ENCODE data around the gene ANKRD13B.

ANKRD13B gene

DNA sequence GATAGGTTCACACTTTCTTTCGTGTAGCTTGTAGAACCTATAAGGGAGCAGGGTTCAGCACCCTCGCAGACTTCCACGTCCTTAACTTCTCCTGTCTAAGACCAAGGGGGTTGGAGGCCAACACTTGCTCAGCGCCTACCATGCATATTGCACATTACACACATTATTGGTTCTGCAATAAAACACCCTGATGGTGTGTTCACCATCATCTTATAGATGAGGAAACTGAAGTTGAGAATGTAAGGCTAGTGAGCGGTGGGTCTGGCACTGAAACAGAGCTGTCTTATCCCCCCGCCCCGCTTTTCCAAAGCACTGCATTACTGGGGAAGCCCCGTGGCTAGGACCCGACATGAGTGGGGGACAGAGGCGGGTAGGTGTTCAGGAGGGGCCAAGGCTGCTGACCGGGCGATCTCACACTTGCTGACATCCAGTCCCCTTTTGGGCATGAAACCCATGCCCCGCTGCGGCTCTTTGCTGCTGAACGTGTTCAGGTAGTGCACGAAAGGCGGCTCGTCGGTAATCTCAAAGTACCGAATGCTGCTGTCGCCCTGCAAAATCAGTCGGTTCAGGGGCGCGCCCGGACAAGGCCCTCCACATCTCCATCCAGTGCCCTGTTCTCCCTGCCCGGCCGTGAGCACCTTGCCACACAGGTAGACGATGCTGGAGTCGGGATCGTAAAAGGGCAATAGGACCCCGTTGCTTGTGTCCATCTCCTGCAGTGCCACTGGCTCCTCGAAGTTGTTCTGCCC, 23.5 kb downstream of the ANKRD13B start:
- Histone ChIP-seq H3K36me3 (ENCODE audit: insufficient read depth, low read length) (peaks cover 25% of the 10 kb centered on the region), H2AFZ (ENCODE audit: low read depth, low read length) (no peak overlapping the region), H3K4me1 (ENCODE audit: insufficient read depth, low read length) (no peaks in the 10 kb centered on the region), H3K9me3 (ENCODE audit: low read length) (peaks cover 12% of the 10 kb centered on the region), H3K27me3 (ENCODE audit: insufficient read depth, low read length) (no peaks in the 10 kb centered on the region), H3K4me3 (ENCODE audit: low read length) (no peak overlapping the region)

DNA sequence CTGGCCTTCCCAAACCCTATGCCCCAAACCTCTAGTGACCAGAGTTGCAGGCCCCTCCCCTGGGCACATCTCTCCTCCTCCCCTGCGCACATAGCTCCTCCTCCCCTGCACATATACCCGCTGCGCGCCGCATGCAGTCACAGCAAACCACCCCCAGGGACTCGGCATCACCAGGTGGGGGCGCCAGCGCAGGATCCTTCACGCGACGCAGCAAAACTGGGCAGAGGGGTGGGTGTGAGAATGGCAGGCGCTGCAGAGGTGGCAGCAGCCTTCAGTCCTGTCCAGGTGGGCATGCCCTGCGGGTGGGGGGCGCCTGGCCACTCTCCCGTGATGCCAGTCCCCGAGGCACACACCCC, 24.2 kb downstream of the ANKRD13B start:
- Histone ChIP-seq H3K4me3 (ENCODE audit: low read length) (no peak overlapping the region), H3K36me3 (ENCODE audit: insufficient read depth, low read length) (peaks cover 19% of the 10 kb centered on the region), H3K9me3 (ENCODE audit: low read length) (peaks cover 8% of the 10 kb centered on the region), H3K4me1 (ENCODE audit: insufficient read depth, low read length) (peaks cover 2% of the 10 kb centered on the region), H3K27me3 (ENCODE audit: insufficient read depth, low read length) (no peaks in the 10 kb centered on the region), H2AFZ (ENCODE audit: low read depth, low read length) (no peak overlapping the region)

DNA sequence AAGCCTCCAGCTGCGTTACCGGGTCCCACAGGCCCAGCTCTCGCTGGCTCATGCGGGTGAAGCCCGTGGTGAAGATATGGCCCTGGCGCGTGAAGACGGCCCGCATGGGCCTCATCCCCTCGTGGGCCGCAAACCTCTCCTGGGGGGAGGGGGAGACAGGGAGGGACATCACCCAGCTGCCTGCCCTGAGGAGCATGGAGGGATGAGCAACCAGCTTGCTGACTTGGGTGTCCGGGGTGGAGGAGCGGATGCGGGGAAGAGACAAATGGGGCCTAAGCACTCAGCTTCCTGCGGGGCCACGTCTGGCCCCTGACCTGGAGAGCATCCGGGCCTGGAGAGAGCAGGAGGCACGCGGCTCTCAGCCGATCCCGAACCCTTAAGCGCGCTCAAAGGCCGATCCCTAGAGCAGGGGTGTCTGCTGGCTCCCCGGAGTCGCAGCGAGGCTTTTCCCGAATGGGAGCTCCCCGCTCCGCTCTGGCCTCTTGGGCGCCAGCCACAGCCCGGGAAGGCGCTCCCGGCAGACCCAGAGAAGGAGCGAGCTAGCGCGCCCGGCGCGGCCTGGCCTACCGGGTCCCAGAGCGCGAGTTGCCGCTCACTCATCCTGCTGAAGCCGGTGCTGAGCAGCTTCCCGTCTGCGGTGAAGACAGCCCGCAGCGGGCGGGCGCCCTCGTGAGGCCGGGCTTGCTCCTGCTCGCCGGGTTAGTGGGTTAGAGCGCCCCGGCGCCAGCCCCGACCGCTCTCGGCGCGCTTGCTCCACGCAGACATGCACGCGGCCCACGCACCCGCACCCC, 24.7 kb downstream of the ANKRD13B start:
- H3K36me3 ChIP-seq (ENCODE audit: insufficient read depth, low read length) = peaks cover 14% of the 10 kb centered on the region
- H3K27me3 ChIP-seq (ENCODE audit: insufficient read depth, low read length) = no peaks in the 10 kb centered on the region
- no peak overlapping the region for H2AFZ ChIP-seq (ENCODE audit: low read depth, low read length)
- H3K4me1 ChIP-seq (ENCODE audit: insufficient read depth, low read length) = peaks cover 6% of the 10 kb centered on the region
- H3K4me3 ChIP-seq (ENCODE audit: low read length) = no peak overlapping the region
- H3K9me3 ChIP-seq (ENCODE audit: low read length) = peaks cover 7% of the 10 kb centered on the region

DNA sequence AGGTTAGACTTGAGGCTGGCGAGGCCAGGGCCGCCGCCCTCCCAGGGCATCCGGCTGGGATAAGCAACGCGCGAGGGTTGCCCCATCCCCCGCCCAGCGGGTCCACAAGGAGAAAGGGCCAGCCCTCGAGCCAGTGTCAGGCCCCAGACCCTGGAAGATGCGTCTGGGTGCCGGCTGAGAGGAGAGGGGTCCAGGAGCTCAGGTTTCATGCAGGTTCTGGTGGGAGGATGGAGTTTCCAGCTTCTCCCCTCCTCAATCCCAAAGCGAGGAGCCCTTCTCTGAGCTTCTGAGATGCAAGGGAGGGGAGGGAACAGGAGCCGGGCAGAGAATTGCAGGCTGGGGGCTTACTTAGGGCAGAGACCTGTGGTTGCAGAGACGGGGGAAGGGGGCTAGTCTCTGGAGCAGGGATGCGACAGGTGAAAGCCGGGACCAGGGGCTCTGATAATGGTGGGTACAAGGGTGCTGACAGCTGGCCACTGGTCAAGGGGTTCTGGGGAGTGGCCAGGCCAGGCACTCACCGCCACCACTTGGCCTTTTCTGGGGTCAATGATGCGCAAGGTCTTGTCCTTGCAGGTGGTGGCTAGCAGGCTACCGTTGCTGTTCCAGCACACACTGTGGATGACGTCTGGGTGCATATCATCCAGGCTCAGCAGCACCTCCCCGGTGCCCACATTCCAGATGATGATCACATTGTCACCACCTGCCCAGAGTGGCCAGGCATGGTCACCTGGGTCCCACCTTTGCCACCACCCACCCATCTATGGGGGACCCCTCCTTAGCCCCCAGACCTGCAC, 25.5 kb downstream of the ANKRD13B start:
- Histone ChIP-seq H3K9me3 (ENCODE audit: low read length) (peaks cover 4% of the 10 kb centered on the region), H3K4me3 (ENCODE audit: low read length) (no peak overlapping the region), H3K36me3 (ENCODE audit: insufficient read depth, low read length) (peaks cover 10% of the 10 kb centered on the region), H3K4me1 (ENCODE audit: insufficient read depth, low read length) (peaks cover 11% of the 10 kb centered on the region), H2AFZ (ENCODE audit: low read depth, low read length) (no peak overlapping the region), H3K27me3 (ENCODE audit: insufficient read depth, low read length) (no peaks in the 10 kb centered on the region)

DNA sequence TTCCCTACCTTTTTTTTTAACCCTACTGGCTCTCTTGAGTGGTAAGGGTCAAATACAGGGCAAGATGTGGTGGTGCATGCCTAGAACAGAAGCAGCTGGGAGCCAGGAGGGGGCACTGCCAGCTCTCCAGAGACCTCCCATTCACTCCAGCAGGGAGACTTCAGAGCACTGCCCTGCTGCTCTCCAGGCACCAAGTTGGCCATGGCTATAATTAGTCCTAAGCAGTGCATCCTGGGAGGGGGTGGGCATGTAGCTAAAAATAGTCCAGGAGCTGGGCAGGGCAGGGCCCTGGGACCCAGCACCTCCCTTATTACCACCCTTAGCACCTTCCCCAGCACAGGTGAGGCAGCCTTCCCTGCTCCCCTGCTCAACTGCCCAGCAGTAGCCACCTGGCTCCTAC, 26.3 kb downstream of the ANKRD13B start:
- Histone ChIP-seq H3K9me3 (ENCODE audit: low read length) (peaks cover 4% of the 10 kb centered on the region), H3K4me1 (ENCODE audit: insufficient read depth, low read length) (peaks cover 11% of the 10 kb centered on the region), H3K4me3 (ENCODE audit: low read length) (no peak overlapping the region), H3K27me3 (ENCODE audit: insufficient read depth, low read length) (no peaks in the 10 kb centered on the region), H2AFZ (ENCODE audit: low read depth, low read length) (no peak overlapping the region), H3K36me3 (ENCODE audit: insufficient read depth, low read length) (peaks cover 5% of the 10 kb centered on the region)

DNA sequence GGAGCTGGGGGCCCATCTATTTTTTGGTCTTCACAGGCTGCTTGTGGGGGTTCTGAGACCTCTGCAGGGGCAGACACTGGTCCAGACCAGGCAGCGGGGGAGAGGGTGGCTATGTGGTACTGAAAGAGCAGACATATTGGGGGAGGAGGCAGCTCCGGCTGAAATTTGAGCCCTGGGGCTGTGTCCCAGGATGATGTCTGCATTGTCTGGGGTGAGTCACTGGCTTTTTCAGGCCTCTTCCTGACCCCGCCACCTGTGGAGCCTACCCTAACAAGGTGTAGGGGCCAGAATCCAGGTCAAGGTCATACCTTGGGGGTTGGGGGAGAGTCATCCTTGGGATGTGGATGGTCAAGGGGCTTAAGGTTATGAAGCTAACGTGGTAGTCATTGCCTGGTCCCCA, 27.3 kb downstream of the ANKRD13B start:
- Histone ChIP-seq H3K9me3 (ENCODE audit: low read length) (peaks cover 4% of the 10 kb centered on the region), H2AFZ (ENCODE audit: low read depth, low read length) (no peak overlapping the region), H3K4me3 (ENCODE audit: low read length) (no peak overlapping the region), H3K4me1 (ENCODE audit: insufficient read depth, low read length) (peaks cover 11% of the 10 kb centered on the region), H3K27me3 (ENCODE audit: insufficient read depth, low read length) (no peaks in the 10 kb centered on the region), H3K36me3 (ENCODE audit: insufficient read depth, low read length) (peaks cover 2% of the 10 kb centered on the region)

DNA sequence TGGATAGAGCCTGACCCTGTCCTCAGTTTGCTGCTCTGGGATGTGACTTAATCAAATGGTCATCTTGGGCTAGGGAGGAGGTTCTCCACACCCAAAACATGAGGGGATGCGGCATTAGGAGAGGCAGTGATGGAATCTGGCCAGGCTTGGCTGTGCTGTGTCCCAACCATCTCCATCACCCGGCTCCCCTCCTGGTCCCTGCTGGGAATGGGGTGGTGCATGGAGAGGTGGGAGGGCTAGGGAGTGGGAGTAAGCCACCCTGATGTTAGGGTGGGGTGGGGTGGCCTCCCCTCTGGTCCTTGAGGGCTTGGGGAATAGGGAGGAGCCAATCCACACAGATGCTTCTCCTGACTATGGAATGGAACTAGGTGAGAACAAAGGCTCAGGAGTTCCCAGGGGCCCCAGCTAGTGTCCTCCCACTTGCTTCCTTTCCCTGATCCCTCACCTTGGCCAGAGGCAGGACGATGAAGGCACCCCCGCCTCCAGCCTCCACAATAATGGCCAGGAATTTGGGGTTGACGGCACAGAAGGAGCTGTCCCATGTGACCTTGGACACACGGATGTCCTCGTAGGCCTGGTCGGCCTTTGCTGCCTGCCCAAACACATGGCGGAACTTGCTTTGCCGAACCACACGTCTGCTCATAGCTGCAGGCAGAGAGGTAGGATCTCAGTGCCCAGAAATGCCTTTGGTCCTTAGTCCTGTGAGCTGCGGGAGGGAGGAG, 28.0 kb downstream of the ANKRD13B start:
- H3K27me3 ChIP-seq (ENCODE audit: insufficient read depth, low read length) = no peaks in the 10 kb centered on the region
- no peaks in the 10 kb centered on the region for H3K36me3 ChIP-seq (ENCODE audit: insufficient read depth, low read length)
- peaks cover 3% of the 10 kb centered on the region for H3K9me3 ChIP-seq (ENCODE audit: low read length)
- peaks cover 11% of the 10 kb centered on the region for H3K4me1 ChIP-seq (ENCODE audit: insufficient read depth, low read length)
- no peak overlapping the region for H3K4me3 ChIP-seq (ENCODE audit: low read length)
- H2AFZ ChIP-seq (ENCODE audit: low read depth, low read length) = no peak overlapping the region

DNA sequence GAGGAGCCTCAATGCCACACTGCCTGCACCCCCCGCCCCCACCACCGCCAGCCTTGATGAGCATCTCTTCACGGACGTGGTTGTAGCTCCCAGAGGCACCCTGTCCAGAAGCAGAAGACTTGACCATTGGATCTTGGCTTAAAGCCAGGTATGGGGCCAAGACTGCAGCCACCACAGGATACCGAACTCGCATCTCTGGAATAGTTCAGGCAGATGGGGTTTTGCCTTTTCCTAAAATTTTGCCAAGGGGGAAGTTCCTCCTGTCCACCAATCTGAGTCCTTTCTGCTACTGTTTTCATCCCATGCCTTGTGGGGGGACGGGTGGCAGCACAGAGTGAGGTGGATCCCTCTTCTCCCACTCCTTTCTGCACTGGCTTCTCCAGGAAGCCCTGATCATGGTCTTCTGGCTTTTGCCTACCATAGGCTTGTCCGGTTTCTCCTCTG, 28.8 kb downstream of the ANKRD13B start:
- Histone ChIP-seq H2AFZ (ENCODE audit: low read depth, low read length) (no peak overlapping the region), H3K4me1 (ENCODE audit: insufficient read depth, low read length) (peaks cover 11% of the 10 kb centered on the region), H3K4me3 (ENCODE audit: low read length) (peak overlapping the region; percentile 52), H3K27me3 (ENCODE audit: insufficient read depth, low read length) (no peaks in the 10 kb centered on the region), H3K9me3 (ENCODE audit: low read length) (no peaks in the 10 kb centered on the region), H3K36me3 (ENCODE audit: insufficient read depth, low read length) (no peaks in the 10 kb centered on the region)

DNA sequence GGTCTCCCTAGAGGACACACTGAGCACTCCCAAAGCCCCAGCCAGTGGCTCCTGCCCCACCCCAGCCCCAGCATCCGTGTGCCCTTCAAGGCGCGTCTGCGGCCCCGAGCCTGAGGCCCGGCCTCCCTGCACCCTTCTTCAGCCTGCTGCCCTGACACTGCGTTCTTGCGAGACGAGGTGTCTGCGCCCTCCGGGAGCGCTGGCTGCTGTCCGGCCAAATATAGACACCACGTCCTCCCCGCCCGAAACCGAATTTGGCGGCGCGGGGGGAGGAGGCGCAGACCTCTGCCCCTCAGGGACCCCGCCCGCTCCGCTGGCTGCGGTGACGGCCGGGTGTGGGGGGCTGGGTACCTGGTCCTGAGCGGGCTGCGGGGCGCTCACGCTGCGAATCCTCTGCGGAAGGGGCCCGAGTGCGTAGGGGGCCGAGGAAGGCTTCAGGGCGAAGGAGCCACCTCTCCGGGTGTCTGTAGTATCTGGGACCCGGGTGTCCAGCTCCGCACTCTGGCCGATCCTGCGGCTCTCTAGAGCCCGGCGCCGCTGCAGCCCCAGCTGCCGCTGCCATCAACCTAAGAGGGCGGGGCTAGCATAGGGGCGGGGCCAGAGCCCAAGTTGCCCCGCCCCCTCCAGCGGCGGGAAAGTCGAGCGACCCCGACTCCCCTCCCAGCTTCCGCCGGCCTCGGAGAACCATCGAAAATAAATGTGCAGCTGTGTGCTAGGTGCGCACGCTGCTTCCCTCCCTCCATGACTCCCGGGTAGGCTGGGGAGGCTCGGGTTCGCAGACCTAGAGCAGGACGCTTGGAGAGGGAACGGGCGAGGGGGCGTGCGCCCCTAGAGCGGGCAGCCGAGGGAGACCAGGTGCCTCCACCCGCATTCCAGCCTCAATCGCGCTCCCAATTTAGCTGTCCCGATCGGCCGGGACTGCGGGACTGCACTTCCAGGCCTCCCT, 29.7 kb downstream of the ANKRD13B start, which contains the start of gene CORO6:
CORO6 (minus strand) TSS at position 576 of the 946 bp plus-strand sequence. CDS start 1,491 bp downstream, outside the sequence.
- peak within 1 kb of the TSS; percentile 52 for H3K4me3 ChIP-seq (ENCODE audit: low read length)
- no peaks in the 10 kb centered on the region for H3K36me3 ChIP-seq (ENCODE audit: insufficient read depth, low read length)
- H2AFZ ChIP-seq (ENCODE audit: low read depth, low read length) = peak within 1 kb of the TSS; percentile 93
- H3K4me1 ChIP-seq (ENCODE audit: insufficient read depth, low read length) = peaks cover 11% of the 10 kb centered on the region
- H3K9me3 ChIP-seq (ENCODE audit: low read length) = no peaks in the 10 kb centered on the region
- no peaks in the 10 kb centered on the region for H3K27me3 ChIP-seq (ENCODE audit: insufficient read depth, low read length)

DNA sequence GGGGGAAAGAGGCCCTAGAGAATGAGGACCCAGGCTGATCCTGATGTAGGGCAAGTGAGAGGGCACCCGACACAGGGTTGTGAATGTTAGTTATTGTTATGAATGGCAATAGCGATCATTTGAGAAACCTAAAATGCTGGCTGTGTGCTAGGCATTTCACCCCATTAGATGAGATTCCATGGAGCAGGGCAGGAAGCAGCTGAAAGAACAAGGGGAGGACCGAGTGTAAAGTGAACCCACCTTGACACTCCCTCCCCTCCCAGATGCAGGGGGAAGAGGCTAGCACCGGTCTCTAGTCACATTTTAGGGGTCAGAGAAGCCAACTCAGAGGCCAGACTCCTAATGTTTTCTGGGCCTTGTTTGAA, 30.3 kb downstream of the ANKRD13B start:
- H2AFZ ChIP-seq (ENCODE audit: low read depth, low read length) = peak overlapping the region; percentile 93
- peaks cover 17% of the 10 kb centered on the region for H3K4me1 ChIP-seq (ENCODE audit: insufficient read depth, low read length)
- no peaks in the 10 kb centered on the region for H3K9me3 ChIP-seq (ENCODE audit: low read length)
- H3K4me3 ChIP-seq (ENCODE audit: low read length) = peak overlapping the region; percentile 52
- no peaks in the 10 kb centered on the region for H3K27me3 ChIP-seq (ENCODE audit: insufficient read depth, low read length)
- no peaks in the 10 kb centered on the region for H3K36me3 ChIP-seq (ENCODE audit: insufficient read depth, low read length)

DNA sequence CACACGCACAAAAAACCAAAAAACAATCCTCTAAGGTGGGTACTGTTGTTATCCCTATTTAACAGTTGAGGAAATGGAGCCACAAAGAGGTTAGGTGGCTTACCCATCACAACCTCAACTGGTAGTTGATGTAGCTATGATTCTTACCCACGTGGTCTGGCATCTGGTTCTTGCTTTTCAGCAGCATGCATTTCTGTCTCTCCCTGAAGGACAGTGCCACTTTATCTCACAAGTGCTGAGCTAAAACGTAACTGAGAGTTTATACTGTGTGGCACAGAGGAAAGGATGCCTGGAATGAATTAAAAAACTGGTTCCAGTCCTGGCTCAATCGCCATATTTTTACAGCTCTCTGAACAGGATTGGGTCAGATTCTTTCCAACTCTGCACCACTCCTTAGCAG, 31.7 kb downstream of the ANKRD13B start:
- Histone ChIP-seq H3K4me3 (ENCODE audit: low read length) (no peak overlapping the region), H3K27me3 (ENCODE audit: insufficient read depth, low read length) (no peaks in the 10 kb centered on the region), H3K4me1 (ENCODE audit: insufficient read depth, low read length) (peaks cover 19% of the 10 kb centered on the region), H2AFZ (ENCODE audit: low read depth, low read length) (no peak overlapping the region), H3K36me3 (ENCODE audit: insufficient read depth, low read length) (no peaks in the 10 kb centered on the region), H3K9me3 (ENCODE audit: low read length) (no peaks in the 10 kb centered on the region)
